Muscle layer of colon (tissue), 2 donors: Measurements from ENCODE around the gene CSF3.

ENCODE experiments used
- H3K27ac ChIP-seq: one replicate; pipeline ENCODE4 v1.7.0; 2013; ENCODE audit warnings: low read depth, mild to moderate bottlenecking, low read length, moderate library complexity
- H3K27me3 ChIP-seq, 2 donors: one replicate each; pipeline ENCODE4 v1.7.0; 2013; ENCODE audit warnings: low read length in 2 of 2, mild to moderate bottlenecking in 2 of 2; ENCODE audit not compliant: insufficient read depth in 2 of 2, control insufficient read depth in 1 of 2
- H3K36me3 ChIP-seq: one replicate; pipeline ENCODE4 v1.7.0; 2013; ENCODE audit warnings: mild to moderate bottlenecking, low read length; ENCODE audit not compliant: insufficient read depth
- H3K4me1 ChIP-seq: one replicate; pipeline ENCODE4 v1.7.0; 2013; ENCODE audit warnings: mild to moderate bottlenecking, low read length; ENCODE audit not compliant: insufficient read depth
- H3K4me3 ChIP-seq, 2 donors: one replicate each; pipeline ENCODE4 v1.7.0; 2013; ENCODE audit warnings: low read length in 2 of 2, low read depth in 1 of 2, mild to moderate bottlenecking in 1 of 2, moderate library complexity in 1 of 2
- H3K9ac ChIP-seq: one replicate; pipeline ENCODE4 v1.7.0; 2013; ENCODE audit warnings: low read length
- H3K9me3 ChIP-seq: one replicate; pipeline ENCODE4 v1.7.0; 2013; ENCODE audit warnings: mild to moderate bottlenecking, low read length
- donor health status: abdominal sarcoma.
- donor health status: Adenocarcinoma of cecum.

The CSF3 gene

DNA sequence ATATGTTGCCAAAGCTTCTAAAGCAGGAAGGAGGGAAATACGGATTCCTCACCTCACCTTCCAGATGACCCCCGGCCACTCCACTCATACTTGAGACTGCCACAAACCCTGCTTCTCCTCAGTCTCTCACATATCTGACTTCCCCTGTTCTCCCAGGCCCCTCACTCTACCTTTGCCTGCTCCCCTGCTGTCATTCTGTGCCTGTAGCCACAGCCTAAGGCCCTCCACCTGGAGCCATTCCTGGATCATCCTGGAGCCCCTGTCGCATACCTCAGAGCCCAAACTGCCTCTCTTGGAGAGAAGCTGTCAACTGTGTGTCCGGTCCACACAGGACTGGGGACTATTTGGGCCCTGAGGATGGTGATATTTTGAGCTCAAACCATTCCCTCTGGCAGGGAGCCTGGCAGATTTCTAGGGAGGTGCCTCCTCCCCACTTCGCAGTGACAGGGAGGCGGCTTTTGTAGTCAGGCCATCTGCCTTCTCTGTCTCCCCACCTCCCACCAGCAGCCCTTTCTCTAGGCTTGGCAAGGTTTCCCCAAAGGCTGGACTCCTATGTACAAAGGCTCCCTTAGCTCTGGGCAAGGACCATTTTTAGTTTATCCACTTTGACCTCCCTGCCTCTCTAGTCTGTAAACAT lies 41.3 kb downstream of the CSF3 start:
- Histone ChIP-seq H3K4me3 (no peak overlapping the region), H3K27ac (no peak overlapping the region), H3K36me3 (peaks cover 8% of the 10 kb centered on the region), H3K27me3 (no peaks in the 10 kb centered on the region), H3K4me1 (peaks cover 27% of the 10 kb centered on the region), H3K9me3 (no peaks in the 10 kb centered on the region), H3K9ac (no peak overlapping the region)

- H3K4me3 ChIP-seq = no peak overlapping the region
- H3K9me3 ChIP-seq = no peaks in the 10 kb centered on the region
- peak overlapping the region; percentile 44 for H3K9ac ChIP-seq
- H3K27me3 ChIP-seq = no peaks in the 10 kb centered on the region
- peak overlapping the region; percentile 73 for H3K27ac ChIP-seq
- no peaks in the 10 kb centered on the region for H3K36me3 ChIP-seq
- peaks cover 31% of the 10 kb centered on the region for H3K4me1 ChIP-seq
Observed at GRCh38 chr17:40058186-40058784, 43.0 kb downstream of the CSF3 start.

DNA sequence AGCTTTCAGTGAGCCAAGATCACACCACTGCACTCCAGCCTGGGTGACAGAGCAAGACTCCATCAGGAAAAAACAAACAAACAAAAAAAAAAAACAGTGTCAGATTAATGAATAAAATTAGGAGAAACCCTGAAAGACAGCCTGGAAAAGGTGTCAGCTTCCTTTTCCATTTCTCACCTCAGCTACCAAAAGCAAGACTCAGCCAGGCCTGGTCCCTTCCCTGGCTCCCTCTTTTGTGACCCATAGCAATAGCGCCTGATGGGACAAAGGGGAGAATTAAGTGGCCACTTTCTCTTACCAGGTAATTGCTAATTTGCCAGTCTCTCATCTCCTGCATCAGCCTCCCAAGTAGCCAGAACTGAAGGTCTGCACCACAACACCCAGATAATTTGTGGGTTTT lies 43.6 kb downstream of the CSF3 start:
- Histone ChIP-seq H3K4me1 (peaks cover 30% of the 10 kb centered on the region), H3K9me3 (no peaks in the 10 kb centered on the region), H3K27me3 (no peaks in the 10 kb centered on the region), H3K27ac (peak overlapping the region; percentile 73), H3K36me3 (no peaks in the 10 kb centered on the region), H3K4me3 (no peak overlapping the region), H3K9ac (no peak overlapping the region)

DNA sequence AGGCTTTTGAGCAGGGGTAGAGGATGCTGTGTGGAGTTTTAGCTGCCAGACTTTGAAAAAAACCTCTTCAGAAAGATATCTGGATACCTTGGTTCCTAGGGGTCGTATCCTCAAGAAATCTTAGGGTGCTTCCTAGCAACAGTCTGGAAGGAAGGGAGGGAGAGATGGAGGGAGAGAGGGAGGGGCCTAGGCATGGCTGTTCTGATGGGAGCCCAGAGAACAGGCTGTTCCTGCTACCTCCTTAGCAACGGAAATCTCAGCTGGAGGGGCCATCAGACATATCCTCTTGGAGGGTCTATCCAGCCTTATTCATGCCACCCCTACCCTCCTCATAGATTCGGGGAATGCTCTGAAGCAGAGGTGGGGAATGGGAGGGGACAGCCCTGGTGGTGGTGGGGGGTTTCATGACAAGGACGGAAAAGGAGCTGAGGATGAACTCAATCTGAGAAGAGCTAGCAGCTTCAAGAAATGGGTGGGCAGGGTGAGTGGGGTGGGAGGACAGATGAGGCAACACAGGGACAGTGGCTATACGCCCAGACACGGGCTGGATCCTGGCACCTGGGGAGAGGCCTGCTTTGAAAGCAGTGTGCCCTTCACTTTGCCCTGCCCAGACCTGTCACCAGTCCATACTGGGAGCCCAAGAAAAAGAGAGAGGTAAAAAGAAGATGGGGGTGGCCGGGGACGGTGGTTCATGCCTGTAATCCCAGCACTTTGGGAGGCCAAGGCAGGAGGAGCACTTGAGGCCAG lies 44.7 kb downstream of the CSF3 start:
- Histone ChIP-seq H3K27ac (peak overlapping the region; percentile 33), H3K36me3 (no peaks in the 10 kb centered on the region), H3K4me1 (peaks cover 35% of the 10 kb centered on the region), H3K27me3 (no peaks in the 10 kb centered on the region), H3K9ac (no peak overlapping the region), H3K4me3 (no peak overlapping the region), H3K9me3 (no peaks in the 10 kb centered on the region)

GRCh38 chr17:40060887-40061608 lies 45.8 kb downstream of the CSF3 start:
- Histone ChIP-seq H3K4me1 (peaks cover 45% of the 10 kb centered on the region), H3K9ac (no peak overlapping the region), H3K9me3 (no peaks in the 10 kb centered on the region), H3K27ac (peak overlapping the region; percentile 17), H3K36me3 (no peaks in the 10 kb centered on the region), H3K4me3 (no peak overlapping the region), H3K27me3 (no peaks in the 10 kb centered on the region)

DNA sequence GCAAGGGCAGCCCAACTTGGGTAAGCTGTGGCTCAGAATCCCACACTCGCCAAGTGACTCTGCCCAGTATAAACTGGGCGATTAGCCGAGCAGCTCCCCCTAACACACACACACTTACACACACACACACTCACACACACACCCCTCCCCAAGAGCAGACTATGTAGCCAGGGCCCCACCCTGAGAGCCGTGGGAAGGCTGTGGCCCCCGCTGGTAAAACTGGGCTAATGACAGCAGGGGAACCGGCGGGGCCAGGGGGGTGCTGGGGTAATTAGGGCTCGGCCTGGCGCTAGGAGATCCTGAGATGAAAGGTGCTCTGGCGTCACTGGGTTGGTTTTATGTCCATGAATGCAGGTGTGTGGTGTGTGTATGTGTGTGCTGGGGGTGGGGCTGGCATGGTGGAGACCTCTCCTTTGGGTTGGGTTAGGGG lies 46.4 kb downstream of the CSF3 start:
- Histone ChIP-seq H3K9ac (no peak overlapping the region), H3K36me3 (no peaks in the 10 kb centered on the region), H3K27ac (peak overlapping the region; percentile 17), H3K4me3 (peak overlapping the region in 1 of 2 donors; percentile 52), H3K27me3 (no peaks in the 10 kb centered on the region), H3K4me1 (peaks cover 49% of the 10 kb centered on the region), H3K9me3 (no peaks in the 10 kb centered on the region)

GRCh38 chr17:40062329-40063186 lies 47.3 kb downstream of the CSF3 start, which contains the start of gene THRA:
Gene THRA, plus strand, starts transcription at chr17:40062965. Its CDS starts 11,524 bp downstream, at chr17:40074489.
- peak within 1 kb of the TSS; percentile 99 for H3K27ac ChIP-seq
- peaks cover 58% of the 10 kb centered on the region for H3K4me1 ChIP-seq
- no peaks in the 10 kb centered on the region for H3K9me3 ChIP-seq
- peak within 1 kb of the TSS; percentile 99 to 100 for H3K4me3 ChIP-seq
- H3K27me3 ChIP-seq = no peaks in the 10 kb centered on the region
- H3K36me3 ChIP-seq = no peaks in the 10 kb centered on the region
- H3K9ac ChIP-seq = peak within 1 kb of the TSS; percentile 80

DNA sequence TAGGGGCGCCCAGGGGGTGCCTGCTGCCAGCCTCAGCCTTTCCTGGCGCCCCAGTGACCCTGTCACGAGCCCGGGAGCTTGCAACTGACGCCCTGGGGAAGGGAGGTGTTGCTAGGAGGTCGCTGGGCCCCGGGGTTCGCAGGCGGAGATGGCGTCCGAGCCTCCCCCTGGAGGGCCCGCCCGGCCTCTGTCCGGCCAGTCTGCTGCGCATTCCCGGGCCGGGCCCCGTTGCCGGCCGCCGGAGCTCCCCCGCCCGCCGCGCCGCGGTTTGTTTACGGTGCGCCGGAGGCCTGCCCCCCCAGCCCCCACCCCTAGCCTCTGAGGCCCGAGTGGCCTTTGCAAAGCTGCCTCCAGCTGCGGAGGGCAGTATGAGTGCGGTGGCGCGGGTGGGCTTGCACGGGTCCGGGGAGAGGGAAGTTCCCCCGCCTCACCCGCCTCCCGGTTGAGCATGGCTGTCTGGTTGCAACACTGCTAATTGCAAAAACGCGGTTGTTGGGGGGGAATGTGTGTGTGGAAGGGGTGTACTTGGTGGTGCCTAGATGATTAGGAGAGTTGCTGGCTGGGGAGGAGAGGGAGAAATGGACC lies 48.0 kb downstream of the CSF3 start:
- peak overlapping the region; percentile 99 to 100 for H3K4me3 ChIP-seq
- peaks cover 60% of the 10 kb centered on the region for H3K4me1 ChIP-seq
- no peaks in the 10 kb centered on the region for H3K36me3 ChIP-seq
- no peaks in the 10 kb centered on the region for H3K27me3 ChIP-seq
- H3K9me3 ChIP-seq = no peaks in the 10 kb centered on the region
- peak overlapping the region; percentile 99 for H3K27ac ChIP-seq
- H3K9ac ChIP-seq = peak overlapping the region; percentile 80

GRCh38 chr17:40063901-40064531 lies 48.8 kb downstream of the CSF3 start:
- H3K9me3 ChIP-seq = no peaks in the 10 kb centered on the region
- peak overlapping the region; percentile 99 for H3K27ac ChIP-seq
- peak overlapping the region; percentile 80 for H3K9ac ChIP-seq
- H3K4me3 ChIP-seq = peak overlapping the region; percentile 99 to 100
- H3K27me3 ChIP-seq = no peaks in the 10 kb centered on the region
- H3K36me3 ChIP-seq = no peaks in the 10 kb centered on the region
- peaks cover 59% of the 10 kb centered on the region for H3K4me1 ChIP-seq
